NK-92 treated with Interleukin-12 subunit alpha and Interleukin-12 subunit beta, amount 100 ng/mL, for 24 hours (cell line): ENCODE measurements around the gene ISL2.

Experiments used
- DNase-seq: peaks from one replicate; lab custom pipeline; 2025; lab: John Stamatoyannopoulos, UW

The ISL2 gene

GRCh38 chr15:76327191-76328105 is 9.1 kb upstream of the ISL2 start:
- no peak for DNase-seq

GRCh38 chr15:76328106-76328696 is 8.4 kb upstream of the ISL2 start:
- DNase-seq: no peak

- no peak for DNase-seq
Observed at GRCh38 chr15:76328958-76329357, 7.6 kb upstream of the ISL2 start.

GRCh38 chr15:76330080-76330680 is 6.4 kb upstream of the ISL2 start:
- no peak for DNase-seq

- no peak for DNase-seq
Observed at GRCh38 chr15:76332796-76333195, 3.8 kb upstream of the ISL2 start.

GRCh38 chr15:76333309-76333708 is 3.3 kb upstream of the ISL2 start:
- DNase-seq: no peak

- no peak for DNase-seq
Observed at GRCh38 chr15:76333720-76334437, 2.7 kb upstream of the ISL2 start.

GRCh38 chr15:76334438-76335306 is 1.9 kb upstream of the ISL2 start:
- DNase-seq: no peak

- DNase-seq: no peak
Observed at GRCh38 chr15:76335307-76336253, 993 bp upstream of the ISL2 start.

- no peak for DNase-seq
Observed at GRCh38 chr15:76337059-76337695, 604 bp downstream of the ISL2 start.

- DNase-seq: no peak
Observed at GRCh38 chr15:76337696-76338485, 1.3 kb downstream of the ISL2 start.

GRCh38 chr15:76338486-76339304 is 2.1 kb downstream of the ISL2 start:
- no peak for DNase-seq

GRCh38 chr15:76339305-76340197 is 3.0 kb downstream of the ISL2 start:
- no peak for DNase-seq

- no peak for DNase-seq
Observed at GRCh38 chr15:76340198-76340802, 3.7 kb downstream of the ISL2 start.

- DNase-seq: no peak
Observed at GRCh38 chr15:76340803-76341365, 4.3 kb downstream of the ISL2 start.

- no peak for DNase-seq
Observed at GRCh38 chr15:76341366-76342057, 4.9 kb downstream of the ISL2 start.
